ENCODE data around the gene HSPB3.

Gene HSPB3

GRCh38 chr5:54449923-54450322 lies 5.6 kb upstream of the HSPB3 start:
- TF ChIP-seq ZC3H10 (CRISPR knock-in tag; IDR thresholded peaks at IDR 0.05) (no peak), CSRNP3 (CRISPR knock-in tag; IDR thresholded peaks at IDR 0.05) (no peak), CSDC2 (CRISPR knock-in tag; IDR thresholded peaks at IDR 0.05) (no peak), ZFP3 (CRISPR knock-in tag; IDR thresholded peaks at IDR 0.05) (no peak), TOX (CRISPR knock-in tag; IDR thresholded peaks at IDR 0.05; ENCODE audit: borderline replicate concordance) (no peak), OSR1 (CRISPR knock-in tag; IDR thresholded peaks at IDR 0.05) (no peak), TCF4 (CRISPR knock-in tag; IDR thresholded peaks at IDR 0.05; ENCODE audit: borderline replicate concordance) (no peak), ARNTL (CRISPR knock-in tag; IDR thresholded peaks at IDR 0.05; ENCODE audit: borderline replicate concordance, low read depth) (no peak), ISL1 (CRISPR knock-in tag; IDR thresholded peaks at IDR 0.05) (no peak), ZNF8 (CRISPR knock-in tag; IDR thresholded peaks at IDR 0.05) (no peak), PPARA (CRISPR knock-in tag; IDR thresholded peaks at IDR 0.05; ENCODE audit: borderline replicate concordance) (no peak), ESRRG (CRISPR knock-in tag; IDR thresholded peaks at IDR 0.05) (no peak), GLIS3 (CRISPR knock-in tag; IDR thresholded peaks at IDR 0.05) (no peak), RARB (CRISPR knock-in tag; IDR thresholded peaks at IDR 0.05) (no peak)
- TF ChIP-seq, protein P1, sequence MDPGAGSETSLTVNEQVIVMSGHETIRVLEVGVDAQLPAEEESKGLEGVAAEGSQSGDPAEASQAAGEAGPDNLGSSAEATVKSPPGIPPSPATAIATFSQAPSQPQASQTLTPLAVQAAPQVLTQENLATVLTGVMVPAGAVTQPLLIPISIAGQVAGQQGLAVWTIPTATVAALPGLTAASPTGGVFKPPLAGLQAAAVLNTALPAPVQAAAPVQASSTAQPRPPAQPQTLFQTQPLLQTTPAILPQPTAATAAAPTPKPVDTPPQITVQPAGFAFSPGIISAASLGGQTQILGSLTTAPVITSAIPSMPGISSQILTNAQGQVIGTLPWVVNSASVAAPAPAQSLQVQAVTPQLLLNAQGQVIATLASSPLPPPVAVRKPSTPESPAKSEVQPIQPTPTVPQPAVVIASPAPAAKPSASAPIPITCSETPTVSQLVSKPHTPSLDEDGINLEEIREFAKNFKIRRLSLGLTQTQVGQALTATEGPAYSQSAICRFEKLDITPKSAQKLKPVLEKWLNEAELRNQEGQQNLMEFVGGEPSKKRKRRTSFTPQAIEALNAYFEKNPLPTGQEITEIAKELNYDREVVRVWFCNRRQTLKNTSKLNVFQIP (CRISPR knock-in tag; IDR thresholded peaks at IDR 0.05; ENCODE audit: borderline replicate concordance, low read depth): no peak
- TF ChIP-seq, protein P2, sequence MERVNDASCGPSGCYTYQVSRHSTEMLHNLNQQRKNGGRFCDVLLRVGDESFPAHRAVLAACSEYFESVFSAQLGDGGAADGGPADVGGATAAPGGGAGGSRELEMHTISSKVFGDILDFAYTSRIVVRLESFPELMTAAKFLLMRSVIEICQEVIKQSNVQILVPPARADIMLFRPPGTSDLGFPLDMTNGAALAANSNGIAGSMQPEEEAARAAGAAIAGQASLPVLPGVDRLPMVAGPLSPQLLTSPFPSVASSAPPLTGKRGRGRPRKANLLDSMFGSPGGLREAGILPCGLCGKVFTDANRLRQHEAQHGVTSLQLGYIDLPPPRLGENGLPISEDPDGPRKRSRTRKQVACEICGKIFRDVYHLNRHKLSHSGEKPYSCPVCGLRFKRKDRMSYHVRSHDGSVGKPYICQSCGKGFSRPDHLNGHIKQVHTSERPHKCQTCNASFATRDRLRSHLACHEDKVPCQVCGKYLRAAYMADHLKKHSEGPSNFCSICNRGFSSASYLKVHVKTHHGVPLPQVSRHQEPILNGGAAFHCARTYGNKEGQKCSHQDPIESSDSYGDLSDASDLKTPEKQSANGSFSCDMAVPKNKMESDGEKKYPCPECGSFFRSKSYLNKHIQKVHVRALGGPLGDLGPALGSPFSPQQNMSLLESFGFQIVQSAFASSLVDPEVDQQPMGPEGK (CRISPR knock-in tag; IDR thresholded peaks at IDR 0.05; ENCODE audit: borderline replicate concordance): no peak
- no peak for ATAC-seq

GRCh38 chr5:54450542-54450941 lies 5.0 kb upstream of the HSPB3 start:
- ATAC-seq: no peak
- no peak for TF ChIP-seq GLIS3 (CRISPR knock-in tag; IDR thresholded peaks at IDR 0.05)
- no peak for TF ChIP-seq ZNF8 (CRISPR knock-in tag; IDR thresholded peaks at IDR 0.05)
- no peak for TF ChIP-seq PPARA (CRISPR knock-in tag; IDR thresholded peaks at IDR 0.05; ENCODE audit: borderline replicate concordance)
- no peak for TF ChIP-seq OSR1 (CRISPR knock-in tag; IDR thresholded peaks at IDR 0.05)
- TF ChIP-seq BACH2 (CRISPR knock-in tag; IDR thresholded peaks at IDR 0.05; ENCODE audit: borderline replicate concordance): no peak
- no peak for TF ChIP-seq ZNF70 (CRISPR knock-in tag; IDR thresholded peaks at IDR 0.05)

DNA sequence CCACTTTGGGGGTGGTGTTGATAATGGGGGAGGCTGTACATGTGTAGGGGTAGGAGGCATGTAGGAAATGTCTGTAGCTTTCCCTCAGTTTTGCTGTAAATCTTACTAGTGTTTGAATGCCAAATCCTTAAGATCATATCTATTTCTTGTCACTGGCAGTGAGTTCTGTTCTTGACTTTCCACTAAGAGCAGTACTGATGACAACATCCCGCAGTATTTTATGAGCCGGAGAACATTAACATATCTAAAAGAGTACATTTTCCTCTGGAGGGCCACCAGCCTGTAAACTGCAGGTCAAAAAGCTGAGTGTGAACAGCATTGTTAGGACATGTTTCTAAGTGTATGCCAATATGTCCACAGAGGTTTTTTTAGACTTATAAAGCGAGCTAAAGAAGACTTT lies 2.5 kb upstream of the HSPB3 start:
- no peak for TF ChIP-seq TOX (CRISPR knock-in tag; IDR thresholded peaks at IDR 0.05; ENCODE audit: borderline replicate concordance)
- no peak for TF ChIP-seq ESRRG (CRISPR knock-in tag; IDR thresholded peaks at IDR 0.05)
- no peak for TF ChIP-seq PPARA (CRISPR knock-in tag; IDR thresholded peaks at IDR 0.05; ENCODE audit: borderline replicate concordance)
- no peak for TF ChIP-seq ZC3H10 (CRISPR knock-in tag; IDR thresholded peaks at IDR 0.05)
- TF ChIP-seq, protein P1 (CRISPR knock-in tag; IDR thresholded peaks at IDR 0.05; ENCODE audit: borderline replicate concordance, low read depth): no peak
- TF ChIP-seq, protein P2 (CRISPR knock-in tag; IDR thresholded peaks at IDR 0.05; ENCODE audit: borderline replicate concordance): no peak
- no peak for TF ChIP-seq TCF4 (CRISPR knock-in tag; IDR thresholded peaks at IDR 0.05; ENCODE audit: borderline replicate concordance)
- TF ChIP-seq ZNF70 (CRISPR knock-in tag; IDR thresholded peaks at IDR 0.05): no peak
- no peak for TF ChIP-seq ISL1 (CRISPR knock-in tag; IDR thresholded peaks at IDR 0.05)
- no peak for TF ChIP-seq BACH2 (CRISPR knock-in tag; IDR thresholded peaks at IDR 0.05; ENCODE audit: borderline replicate concordance)
- no peak for TF ChIP-seq ZNF8 (CRISPR knock-in tag; IDR thresholded peaks at IDR 0.05)
- no peak for TF ChIP-seq CSRNP3 (CRISPR knock-in tag; IDR thresholded peaks at IDR 0.05)
- ATAC-seq: no peak

Measured in SK-N-SH treated with all-trans-retinoic acid at 6 μM for 48 hours (cell line).